GM13977 (cell line): ENCODE measurements around the gene PMM1.
"Not testable (repeated sequence)": the region's sequence is repeated elsewhere in the genome, so short reads cannot be mapped to it uniquely, and the experiment has no call there.

Experiments used
- DNase-seq: peaks from one replicate; pipeline ENCODE4 v3.0.0; 2012; ENCODE audit warnings: low spot score
- in situ Hi-C: fragments of 300-500 bp; cut with MboI; formaldehyde crosslinking; loops from one replicate; pipeline ENCODE4 v1.12.0; 2022; ENCODE audit warnings: low sequenced_read_pairs, low pct_unique_long_range_greater_than_20kb, mixed read lengths, inconsistent platforms; ENCODE audit not compliant: unreplicated experiment
- TF ChIP-seq, protein P1 (sequence below): IDR thresholded peaks from 2 replicates; pipeline ENCODE4 v1.5.1; 2012; ENCODE audit warnings: mild to moderate bottlenecking, control low read depth; ENCODE audit not compliant: insufficient read depth; ENCODE audit errors: extremely low read depth, missing control alignments

The PMM1 gene

DNA sequence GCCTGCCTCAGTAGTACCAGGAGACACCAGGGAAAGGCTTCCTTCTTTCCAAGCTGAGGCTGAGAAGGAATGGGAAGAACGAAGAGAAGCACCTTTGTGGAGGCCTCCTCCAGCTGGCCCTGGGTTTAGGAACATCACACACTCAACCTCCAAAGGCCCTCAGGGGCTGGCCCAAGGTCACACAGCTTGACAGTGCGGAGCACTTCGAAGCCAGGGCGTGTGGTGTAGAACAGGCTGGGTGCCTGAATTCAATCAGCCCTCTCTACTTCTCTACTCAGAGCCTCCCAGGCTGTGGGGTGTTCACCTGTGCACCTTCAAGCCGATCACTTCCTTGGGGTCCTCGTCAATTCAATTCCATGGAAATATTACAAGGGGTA, 29.6 kb downstream of the PMM1 start:
- no peak for DNase-seq
- in situ Hi-C loops: no loop called here
- TF ChIP-seq, protein P1, sequence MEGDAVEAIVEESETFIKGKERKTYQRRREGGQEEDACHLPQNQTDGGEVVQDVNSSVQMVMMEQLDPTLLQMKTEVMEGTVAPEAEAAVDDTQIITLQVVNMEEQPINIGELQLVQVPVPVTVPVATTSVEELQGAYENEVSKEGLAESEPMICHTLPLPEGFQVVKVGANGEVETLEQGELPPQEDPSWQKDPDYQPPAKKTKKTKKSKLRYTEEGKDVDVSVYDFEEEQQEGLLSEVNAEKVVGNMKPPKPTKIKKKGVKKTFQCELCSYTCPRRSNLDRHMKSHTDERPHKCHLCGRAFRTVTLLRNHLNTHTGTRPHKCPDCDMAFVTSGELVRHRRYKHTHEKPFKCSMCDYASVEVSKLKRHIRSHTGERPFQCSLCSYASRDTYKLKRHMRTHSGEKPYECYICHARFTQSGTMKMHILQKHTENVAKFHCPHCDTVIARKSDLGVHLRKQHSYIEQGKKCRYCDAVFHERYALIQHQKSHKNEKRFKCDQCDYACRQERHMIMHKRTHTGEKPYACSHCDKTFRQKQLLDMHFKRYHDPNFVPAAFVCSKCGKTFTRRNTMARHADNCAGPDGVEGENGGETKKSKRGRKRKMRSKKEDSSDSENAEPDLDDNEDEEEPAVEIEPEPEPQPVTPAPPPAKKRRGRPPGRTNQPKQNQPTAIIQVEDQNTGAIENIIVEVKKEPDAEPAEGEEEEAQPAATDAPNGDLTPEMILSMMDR: no peak

GRCh38 chr22:41558241-41558630, 31.4 kb downstream of the PMM1 start:
- in situ Hi-C loops, DNase-seq: not testable (repeated sequence)

- in situ Hi-C loops: no loop called here
- TF ChIP-seq, protein P1: no peak
- peak; percentile 63 for DNase-seq
These were observed 32.0 kb downstream of the PMM1 start for GRCh38 chr22:41557401-41558240.

DNA sequence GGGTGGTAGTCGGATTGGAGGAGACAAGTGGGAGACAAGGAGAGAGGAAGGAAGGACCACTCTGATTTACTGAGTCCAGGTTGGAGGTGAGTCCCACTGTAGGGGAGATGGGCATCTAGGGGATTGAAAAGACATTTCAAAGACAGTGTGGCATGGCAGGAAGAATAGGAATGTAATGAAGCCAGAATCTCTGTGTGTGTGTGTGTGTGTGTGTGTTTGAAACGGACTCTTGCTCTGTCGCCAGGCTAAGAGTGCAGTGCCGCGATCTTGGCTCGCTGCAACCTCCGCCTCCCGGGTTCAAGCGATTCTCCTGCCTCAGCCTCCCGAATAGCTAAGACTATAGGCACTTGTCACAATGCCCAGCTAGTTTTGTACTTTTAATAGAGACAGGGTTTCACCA, 33.1 kb downstream of the PMM1 start:
- TF ChIP-seq, protein P1: no peak
- in situ Hi-C loops: no loop called here
- no peak for DNase-seq

- in situ Hi-C loops: no loop called here
- TF ChIP-seq, protein P1: no peak
- no peak for DNase-seq
These were observed 34.2 kb downstream of the PMM1 start for GRCh38 chr22:41555325-41555982.

DNA sequence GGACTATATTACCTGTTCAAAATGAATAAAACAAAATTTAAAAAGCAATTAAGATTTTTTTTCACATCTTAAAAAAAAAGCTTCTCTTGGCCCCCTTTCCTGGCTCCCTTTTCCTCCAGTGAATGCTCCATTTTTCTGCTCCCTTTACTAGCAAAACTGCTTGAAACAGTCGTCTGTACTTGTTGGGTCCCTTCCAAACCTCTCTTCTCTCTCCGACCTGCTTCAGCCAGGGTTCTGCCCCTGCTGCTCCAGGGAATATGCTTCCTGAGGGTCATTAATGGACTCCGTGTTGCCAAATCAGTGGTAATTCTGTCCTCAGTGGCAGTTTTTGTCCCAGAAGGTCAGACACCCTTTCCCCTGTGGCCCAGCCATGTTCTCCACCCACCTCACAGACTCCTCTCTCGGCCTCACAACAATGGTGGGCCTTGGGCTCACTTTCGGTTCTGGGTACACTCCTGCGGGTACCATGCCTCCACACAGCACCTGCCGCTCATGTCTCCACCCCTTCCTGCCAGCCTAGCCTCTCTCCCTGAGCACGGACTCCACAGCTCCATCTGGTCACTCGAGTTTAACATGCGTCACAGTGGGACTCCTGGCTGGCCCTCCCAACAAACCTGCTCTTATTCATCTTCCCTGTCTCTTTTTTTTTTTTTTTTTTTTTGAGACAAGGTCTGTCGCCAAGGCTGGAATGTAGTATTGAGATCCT, 37.6 kb downstream of the PMM1 start:
- no peak for DNase-seq
- in situ Hi-C loops: no loop called here
- TF ChIP-seq, protein P1: no peak
